Fibroblast of the aortic adventitia (primary cell): ENCODE data around the gene TANGO2. TPM values are rescaled to one million over a fixed set of nuclear protein-coding genes. Genes with fewer than 3 reads are reported as not detected.

Experiments
- DNase-seq: peaks from one replicate; pipeline ENCODE4 v3.0.0-alpha.2; 2010; ENCODE audit warnings: low read depth
- H3K4me3 ChIP-seq: 2 replicates; pipeline ENCODE4 v1.5.1; 2011; ENCODE audit warnings: low read depth, mild to moderate bottlenecking, control low read depth, low read length, moderate library complexity
- total RNA-seq: library from RNA; depleted of rRNA; stranded (reverse); fragments of >200 nt; gene quantifications from 2 replicates; pipeline ENCODE4 v1.2.3, GENCODE V29; 2012; ENCODE audit warnings: low replicate concordance
- TF ChIP-seq, protein P1 (sequence below): IDR thresholded peaks from 2 replicates; pipeline ENCODE4 v1.5.1; 2011; ENCODE audit warnings: mild to moderate bottlenecking, low read length, control low read depth, inconsistent platforms; ENCODE audit not compliant: insufficient read depth

Gene TANGO2, protein sequence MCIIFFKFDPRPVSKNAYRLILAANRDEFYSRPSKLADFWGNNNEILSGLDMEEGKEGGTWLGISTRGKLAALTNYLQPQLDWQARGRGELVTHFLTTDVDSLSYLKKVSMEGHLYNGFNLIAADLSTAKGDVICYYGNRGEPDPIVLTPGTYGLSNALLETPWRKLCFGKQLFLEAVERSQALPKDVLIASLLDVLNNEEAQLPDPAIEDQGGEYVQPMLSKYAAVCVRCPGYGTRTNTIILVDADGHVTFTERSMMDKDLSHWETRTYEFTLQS
- 25.7 and 41.7 TPM in 2 replicates for total RNA-seq

DNA sequence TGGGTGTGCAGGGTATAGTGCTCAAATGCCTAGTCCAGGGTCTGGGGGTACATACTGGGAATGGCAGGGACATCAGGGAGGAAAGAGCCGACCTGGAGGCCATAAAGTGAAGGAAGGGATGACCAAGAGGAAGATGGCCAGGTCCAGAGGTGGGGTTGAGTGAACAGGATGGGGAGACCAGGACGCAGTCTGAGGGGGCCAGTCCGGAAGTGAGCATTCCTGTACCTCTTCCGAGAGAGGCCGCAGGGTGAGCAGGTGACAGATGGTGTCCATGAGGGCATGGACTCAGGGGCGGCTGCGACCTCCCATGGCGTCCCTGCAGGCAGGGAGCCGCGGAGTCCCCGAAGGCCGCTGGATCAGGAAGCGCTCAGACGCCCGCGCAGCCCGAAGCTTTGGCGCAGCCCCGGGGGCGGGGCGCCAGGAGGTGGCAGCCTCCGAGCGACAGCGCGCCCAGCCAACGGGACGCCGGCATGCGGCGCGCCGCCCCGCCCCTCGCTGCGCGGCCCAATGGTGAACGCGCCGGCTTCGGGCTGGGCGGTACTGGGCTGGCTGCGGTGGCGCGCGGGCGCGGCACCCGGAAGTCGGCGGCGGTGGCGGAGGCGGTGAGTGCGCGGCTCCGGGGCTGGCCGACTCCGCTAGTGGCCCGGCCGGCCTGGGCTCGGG, at the start of gene TANGO2:
TSS of gene TANGO2 (plus strand) at position 578 of the 663 bp plus-strand sequence. CDS start 15,689 bp downstream, outside the sequence.
- peak; percentile 82 for DNase-seq
- TF ChIP-seq, protein P1, sequence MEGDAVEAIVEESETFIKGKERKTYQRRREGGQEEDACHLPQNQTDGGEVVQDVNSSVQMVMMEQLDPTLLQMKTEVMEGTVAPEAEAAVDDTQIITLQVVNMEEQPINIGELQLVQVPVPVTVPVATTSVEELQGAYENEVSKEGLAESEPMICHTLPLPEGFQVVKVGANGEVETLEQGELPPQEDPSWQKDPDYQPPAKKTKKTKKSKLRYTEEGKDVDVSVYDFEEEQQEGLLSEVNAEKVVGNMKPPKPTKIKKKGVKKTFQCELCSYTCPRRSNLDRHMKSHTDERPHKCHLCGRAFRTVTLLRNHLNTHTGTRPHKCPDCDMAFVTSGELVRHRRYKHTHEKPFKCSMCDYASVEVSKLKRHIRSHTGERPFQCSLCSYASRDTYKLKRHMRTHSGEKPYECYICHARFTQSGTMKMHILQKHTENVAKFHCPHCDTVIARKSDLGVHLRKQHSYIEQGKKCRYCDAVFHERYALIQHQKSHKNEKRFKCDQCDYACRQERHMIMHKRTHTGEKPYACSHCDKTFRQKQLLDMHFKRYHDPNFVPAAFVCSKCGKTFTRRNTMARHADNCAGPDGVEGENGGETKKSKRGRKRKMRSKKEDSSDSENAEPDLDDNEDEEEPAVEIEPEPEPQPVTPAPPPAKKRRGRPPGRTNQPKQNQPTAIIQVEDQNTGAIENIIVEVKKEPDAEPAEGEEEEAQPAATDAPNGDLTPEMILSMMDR: no peak
- peak within 1 kb of the TSS; percentile 95 for H3K4me3 ChIP-seq

DNA sequence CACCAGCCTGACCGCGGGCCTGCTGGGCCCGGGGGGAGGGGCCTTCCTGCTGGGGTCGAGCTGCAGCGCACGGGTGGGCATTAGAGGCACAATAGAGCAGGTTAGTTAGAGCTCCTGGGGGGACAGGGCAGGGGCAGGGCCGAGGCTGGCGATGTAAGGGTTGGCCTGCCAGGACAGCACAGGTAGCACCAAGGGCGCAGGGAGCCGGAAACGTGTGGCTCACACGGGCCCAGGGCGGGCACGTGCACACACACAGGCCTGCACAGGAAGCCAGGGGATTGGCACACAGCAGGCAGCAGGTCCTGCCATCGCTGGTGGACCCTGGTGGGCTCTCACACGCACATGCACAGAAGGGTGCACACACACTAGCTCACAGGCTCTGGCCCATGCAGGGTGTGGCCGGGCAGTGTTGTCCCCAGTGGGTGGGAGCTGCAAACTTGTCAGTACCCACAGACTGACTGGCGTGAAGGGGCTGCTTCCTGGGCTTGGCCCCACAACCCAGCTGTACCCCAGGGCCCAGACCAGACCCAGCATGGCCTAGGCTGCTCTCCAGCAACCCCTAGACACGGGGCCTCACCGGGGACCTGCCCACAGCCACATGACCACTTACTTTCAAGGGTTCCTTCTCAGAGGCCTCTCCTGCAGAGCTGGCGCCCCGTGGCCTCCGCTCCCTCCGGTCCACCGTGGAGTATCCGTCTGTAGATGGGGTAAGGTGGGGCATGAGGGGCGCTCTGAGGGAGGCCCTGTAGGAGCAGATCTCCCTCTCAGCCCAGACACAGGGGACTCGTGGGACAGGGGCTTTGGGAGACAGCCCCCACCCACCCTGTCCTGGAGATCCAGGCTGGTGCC, 49.4 kb upstream of the TANGO2 start:
- TF ChIP-seq, protein P1: no peak
- no peak for DNase-seq
- no peak overlapping the region for H3K4me3 ChIP-seq

DNA sequence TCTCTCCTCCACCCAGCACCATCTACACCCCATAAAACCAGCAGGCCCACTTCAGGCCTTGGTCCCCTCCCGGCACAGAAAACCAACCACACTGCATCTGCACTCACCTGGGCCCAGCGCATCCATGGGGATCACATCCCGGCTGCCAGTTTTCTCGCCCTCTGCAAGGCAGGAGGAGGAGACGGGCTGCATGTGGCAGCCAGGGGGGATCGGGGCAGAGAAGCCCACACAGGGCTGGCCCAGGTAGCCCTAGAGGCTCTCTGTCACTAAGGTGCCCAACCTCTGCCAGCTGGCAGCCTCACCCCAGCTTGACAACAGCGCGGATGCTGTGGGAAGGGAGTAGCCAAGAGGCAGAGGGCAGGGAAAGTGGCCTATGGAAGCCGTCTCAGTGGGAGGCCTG, 48.7 kb upstream of the TANGO2 start:
- no peak for DNase-seq
- no peak overlapping the region for H3K4me3 ChIP-seq
- TF ChIP-seq, protein P1: no peak

DNA sequence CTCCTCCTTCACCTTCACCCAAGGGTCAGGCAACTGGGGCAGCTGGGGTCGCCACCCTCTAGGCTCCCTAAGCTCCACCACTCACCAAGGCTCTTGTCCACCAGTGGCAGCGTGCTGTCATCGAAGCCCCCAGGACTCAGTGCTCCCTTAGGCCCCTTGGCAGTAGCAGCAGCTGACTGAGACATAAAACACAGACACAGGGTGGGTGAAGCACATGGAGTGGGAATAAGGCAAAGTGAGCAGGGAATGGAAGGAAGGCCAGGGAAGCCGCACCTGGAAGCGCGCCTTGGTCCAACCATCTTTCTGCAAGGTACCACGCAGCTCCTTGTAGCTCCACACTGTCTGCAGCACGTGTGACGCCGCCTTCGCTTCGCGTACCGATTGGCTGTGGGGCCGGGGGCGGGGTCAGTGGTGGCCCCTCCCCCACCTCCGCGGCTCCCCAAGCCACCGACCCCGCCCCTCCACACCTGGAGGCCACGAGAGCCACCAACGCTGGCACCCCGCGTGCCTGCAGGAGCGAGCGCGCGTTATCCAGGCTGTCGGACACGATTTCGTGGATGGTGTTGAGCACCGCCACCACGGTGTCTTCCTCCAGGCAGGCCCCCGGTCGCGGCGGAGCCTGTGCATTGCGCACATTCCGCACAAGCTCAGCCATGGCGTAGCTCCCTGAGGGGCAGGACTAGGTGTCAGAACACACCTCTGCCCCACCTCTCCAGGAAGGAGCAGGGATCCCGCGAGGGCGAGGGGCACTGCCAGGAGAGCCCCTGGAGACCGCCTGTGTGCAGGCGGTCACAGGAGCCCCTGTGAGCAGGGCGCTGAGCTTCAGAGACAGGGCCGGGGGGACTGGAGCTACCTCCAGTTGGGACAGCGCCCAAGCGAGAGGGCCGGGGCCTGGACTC, 48.0 kb upstream of the TANGO2 start:
- H3K4me3 ChIP-seq: no peak overlapping the region
- no peak for DNase-seq
- TF ChIP-seq, protein P1: no peak

DNA sequence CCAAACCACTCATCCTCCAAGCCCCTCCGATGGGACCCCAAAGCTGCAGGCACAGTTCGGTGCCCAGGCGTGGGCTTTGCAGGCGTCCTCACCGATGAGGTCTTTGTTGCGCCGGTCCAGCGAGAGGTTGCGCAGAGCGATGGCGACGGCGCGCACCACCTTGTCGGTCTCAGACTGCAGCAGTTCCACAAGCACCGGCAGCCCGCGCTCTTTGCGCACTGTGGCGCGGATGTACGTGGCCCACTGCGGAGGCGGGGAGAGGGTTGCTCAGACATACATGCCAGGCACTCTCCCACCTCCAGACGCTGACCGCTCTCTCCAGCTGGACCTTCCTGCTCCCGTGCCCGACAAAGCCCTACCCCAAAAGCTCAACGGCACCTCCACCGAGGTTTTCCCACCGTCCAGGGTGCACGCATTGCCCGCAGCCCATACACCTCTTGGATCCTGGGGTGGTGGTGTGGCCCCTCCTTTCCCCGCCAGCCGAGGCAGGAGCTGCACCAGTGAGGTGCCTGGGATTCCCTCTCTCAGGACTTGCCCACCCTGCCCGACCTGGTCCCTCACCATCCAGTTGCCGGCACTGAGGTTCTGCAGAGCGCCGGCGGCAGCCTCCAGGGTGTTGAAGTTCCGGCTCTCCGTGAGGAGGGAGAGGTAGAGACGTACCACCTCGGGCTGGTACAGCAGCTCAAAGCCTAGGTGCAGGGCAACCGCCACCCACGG, 47.2 kb upstream of the TANGO2 start:
- TF ChIP-seq, protein P1: no peak
- no peak overlapping the region for H3K4me3 ChIP-seq
- no peak for DNase-seq
